GM12878 (cell line): ENCODE measurements around the gene HADH. TPM values are rescaled to one million over a fixed set of nuclear protein-coding genes. Genes with fewer than 3 reads are reported as not detected.

Source experiments
- ATAC-seq: fragments of 200-7000 bp; cut with Tn5 transposase; 3 replicates; pipeline ENCODE4 v1.9.1; 2020; ENCODE audit warnings: mild to moderate bottlenecking, moderate library complexity
- BruUV-seq: library from RNA; stranded (reverse); fragments of 400-500 nt; replicated peaks from 2 replicates; lab custom pipeline; 2021; lab: Mats Ljungman, UMichigan
- CTCF ChIA-PET: fragments of 300-600 bp; sonication (Branson Sonifier 250); formaldehyde crosslinking; extraction: SDS; loops from one replicate; lab custom pipeline; 2021; ENCODE audit warnings: inconsistent platforms; lab: Yijun Ruan, JAX
- POLR2A ChIA-PET: fragments of 350-600 bp; formaldehyde crosslinking; extraction: SDS; loops from one replicate; lab custom pipeline; 2021; ENCODE audit warnings: inconsistent platforms; lab: Charles Lee
- RAD21 ChIA-PET: fragments of 300-600 bp; sonication (Branson Sonifier 250); formaldehyde crosslinking; loops from one replicate; lab custom pipeline; 2023; ENCODE audit warnings: antibody characterized with exemption; ENCODE audit not compliant: unreplicated experiment; lab: Charles Lee
- SMC1A ChIA-PET: fragments of 300-600 bp; sonication (Branson Sonifier 250); formaldehyde crosslinking; loops from one replicate; lab custom pipeline; 2023; ENCODE audit not compliant: unreplicated experiment, uncharacterized antibody; lab: Charles Lee
- DNase-seq: peaks from one replicate; pipeline ENCODE4 v3.0.0-alpha.2; 2011; ENCODE audit warnings: low read depth, low spot score
- FAIRE-seq: peaks from 3 replicates; lab custom pipeline; 2011; peaks lifted over from hg19 to GRCh38; lab: Jason Lieb, UNC
- H2AFZ ChIP-seq: 2 replicates; pipeline ENCODE4 v1.6.0; 2011; ENCODE audit warnings: low read depth, low read length, control low read depth; ENCODE audit not compliant: control insufficient read depth
- H3K27ac ChIP-seq: 2 replicates; pipeline ENCODE4 v1.5.1; 2011; ENCODE audit warnings: control low read depth; ENCODE audit not compliant: control insufficient read depth, insufficient read depth
- H3K27me3 ChIP-seq, 2 experiments: replicated peaks in 1 of 2; 2 replicates each; pipeline versions ENCODE4 v1.6.0 to v1.6.1; 2011; ENCODE audit warnings: low read length in 1 of 2; ENCODE audit not compliant: control insufficient read depth in 2 of 2, insufficient read depth in 2 of 2
- H3K36me3 ChIP-seq, 2 experiments: 2 replicates each; pipeline ENCODE4 v1.5.1; 2011; ENCODE audit warnings: low read length in 1 of 2; ENCODE audit not compliant: control insufficient read depth in 2 of 2, insufficient read depth in 2 of 2
- H3K4me1 ChIP-seq: 2 replicates; pipeline ENCODE4 v1.6.1; 2011; ENCODE audit warnings: mild to moderate bottlenecking, low read length, moderate library complexity, mixed read lengths; ENCODE audit not compliant: control insufficient read depth, insufficient read depth
- H3K4me2 ChIP-seq: 2 replicates; pipeline ENCODE4 v1.6.0; 2011; ENCODE audit warnings: control low read depth; ENCODE audit not compliant: control insufficient read depth, insufficient read depth
- H3K4me3 ChIP-seq: fragments of 200-600 bp; sonication (generic); 2 replicates; pipeline ENCODE4 v1.5.1; 2016
- H3K79me2 ChIP-seq: 2 replicates; pipeline ENCODE4 v1.6.0; 2011; ENCODE audit warnings: low read length; ENCODE audit not compliant: control insufficient read depth, insufficient read depth
- H3K9ac ChIP-seq: 2 replicates; pipeline ENCODE4 v1.8.0; 2011; ENCODE audit warnings: low read length, control low read depth, mixed read lengths; ENCODE audit not compliant: control insufficient read depth, insufficient read depth
- H3K9me3 ChIP-seq: replicated peaks from 3 replicates; pipeline ENCODE4 v1.5.1; 2011; ENCODE audit warnings: mild to moderate bottlenecking, low read length; ENCODE audit not compliant: control insufficient read depth, insufficient read depth
- H4K20me1 ChIP-seq: 2 replicates; pipeline ENCODE4 v1.6.0; 2011; ENCODE audit not compliant: control insufficient read depth, insufficient read depth
- CEBPZ ChIP-seq: fragments of 150-350 bp; IDR thresholded peaks from 2 replicates; pipeline ENCODE4 v1.6.1; 2016; ENCODE audit warnings: low read depth, low read length
- IRF5 ChIP-seq: fragments of 450-650 bp; IDR thresholded peaks from 2 replicates; pipeline ENCODE4 v1.6.1; 2017; ENCODE audit warnings: borderline replicate concordance
- KDM1A ChIP-seq: fragments of 200-600 bp; sonication (generic); IDR thresholded peaks from 2 replicates; pipeline ENCODE4 v1.6.1; 2016; ENCODE audit warnings: borderline replicate concordance
- PML ChIP-seq: IDR thresholded peaks from 2 replicates; pipeline ENCODE4 v1.6.1; 2012; ENCODE audit warnings: low read length, inconsistent platforms
- SKIL ChIP-seq: fragments of 450-650 bp; IDR thresholded peaks from 2 replicates; pipeline ENCODE4 v1.6.1; 2017; ENCODE audit warnings: mild to moderate bottlenecking, low read depth, inconsistent platforms; ENCODE audit not compliant: poor library complexity, severe bottlenecking
- SPI1 ChIP-seq: IDR thresholded peaks from 2 replicates; pipeline ENCODE4 v1.6.1; 2011; ENCODE audit warnings: low read depth, mild to moderate bottlenecking, low read length, moderate library complexity, borderline replicate concordance; ENCODE audit not compliant: insufficient read depth
- STAT1 ChIP-seq: fragments of 450-650 bp; conservative IDR thresholded peaks from 2 replicates; pipeline ENCODE4 v1.6.1; 2014; ENCODE audit warnings: antibody characterized with exemption, mild to moderate bottlenecking
- WGBS: methylation state at CpG from one replicate; pipeline ENCODE4 v1.1.6; 2016; ENCODE audit warnings: low lambda C conversion rate; ENCODE audit not compliant: insufficient replicate concordance, insufficient coverage; ENCODE audit errors: missing lambda C conversion rate; 5-methylcytosine and 5-hydroxymethylcytosine counted together
- in situ Hi-C: fragments of 300-500 bp; cut with MboI; formaldehyde crosslinking; loops from 9 replicates; pipeline ENCODE4 v1.14.3; 2018; ENCODE audit warnings: mixed read lengths
- intact Hi-C: fragments of 100-400 bp; cut with micrococcal nuclease; formaldehyde crosslinking; loops from one replicate; pipeline ENCODE4 v1.14.2; 2022; ENCODE audit not compliant: unreplicated experiment
- polyA plus RNA-seq, 11 experiments: library from polyadenylated mRNA; depleted of rRNA in 4 of 11; unstranded in 6 of 11; stranded (reverse) in 5 of 11; fragments of >200 nt; fragmentation: Nextera tagmentation in 4 of 11; fragmentation: Illumina TruSeq in 1 of 11; extraction: Ambion mirVana in 4 of 11; extraction: Trizol in 1 of 11; gene quantifications; 1 replicate in 1 of 11; 2 replicates in 10 of 11; pipeline versions ENCODE4 v1.2.1 to v1.2.3, GENCODE V29; 2011 to 2016; ENCODE audit warnings: inconsistent platforms in 2 of 11, missing spikeins in 2 of 11, low read depth in 1 of 11
- total RNA-seq, 4 experiments: library from RNA; depleted of rRNA in 3 of 4; stranded (reverse); fragments of >200 nt in 3 of 4; fragmentation: Illumina TruSeq in 1 of 4; extraction: Trizol in 1 of 4; gene quantifications; 2 replicates each; pipeline versions ENCODE4 v1.2.1 to v1.2.3, GENCODE V29; 2013 to 2021

HADH gene
- total and polyA plus RNA-seq, 10 of the 15 experiments (the other 5 are each of a cell fraction or from before 2014, with no cell fraction given), result 20.3 to 97.9 (median 76.6) TPM

- TF ChIP-seq PML (no peak), CEBPZ (no peak), KDM1A (no peak), SPI1 (no peak), SKIL (no peak), STAT1 (no peak), IRF5 (no peak)
- intact Hi-C loops, result no loop called here
These were observed 91.6 kb downstream of the HADH start for GRCh38 chr4:108081256-108081655.

More at GRCh38 chr4:108081256-108081655, 91.6 kb downstream of the HADH start:
- Histone ChIP-seq H4K20me1 (no peaks in the 10 kb centered on the region), H3K36me3 (no peaks in the 10 kb centered on the region), H3K27me3 (no peaks in the 10 kb centered on the region; a peak in 1 of 4 replicates), H2AFZ (no peak overlapping the region), H3K9me3 (no peaks in the 10 kb centered on the region), H3K9ac (no peak overlapping the region), H3K79me2 (no peaks in the 10 kb centered on the region), H3K27ac (no peak overlapping the region), H3K4me3 (no peak overlapping the region), H3K4me2 (no peak overlapping the region), H3K4me1 (no peaks in the 10 kb centered on the region)
- in situ Hi-C loops, result no loop called here
- ChIA-PET SMC1A (no interaction called here), POLR2A (no interaction called here), CTCF (no interaction called here), RAD21 (interaction anchor here (1.2 kb wide), 1 partner anchor 77 kb away, joined by 3 read pairs; no protein-coding TSS in a partner anchor)
- no peak for ATAC-seq
- FAIRE-seq, result no peak
- WGBS, result 67% methylated on average over 16 of the region's 16 CpGs
- no peak for DNase-seq
- no TSS peak for BruUV-seq

Other genes starting within 250 kb of the HADH start
- 0.28 TPM in 1 of 2 replicates, not detected in the other for gene SGMS2, start 165.0 kb upstream of the HADH start, total RNA-seq (2014; rRNA removed)
- under 0.01 TPM in 1 of 2 replicates, not detected in the other for gene SGMS2, start 165.0 kb upstream of the HADH start, total RNA-seq (2014; rRNA removed; fragmentation: Illumina TruSeq; extraction: Trizol)
- 0.19 and 0.23 TPM in 2 replicates for gene SGMS2, start 165.0 kb upstream of the HADH start, total RNA-seq (2021)
- 3.2 and 5.0 TPM in 2 replicates for gene SGMS2, start 165.0 kb upstream of the HADH start, polyA plus RNA-seq (2011; rRNA removed)
- gene SGMS2, start 165.0 kb upstream of the HADH start, polyA plus RNA-seq (2014; fragmentation: Illumina TruSeq; extraction: Trizol), result 0.10 TPM in 1 of 2 replicates, not detected in the other
- under 1 TPM in 1 of 2 experiments, not detected in 1; 0.11 TPM for gene SGMS2, start 165.0 kb upstream of the HADH start, polyA plus RNA-seq (2014; fragmentation: Nextera tagmentation; extraction: Ambion mirVana)
- gene SGMS2, start 165.0 kb upstream of the HADH start, polyA plus RNA-seq (2014; rRNA removed), result 0.01 TPM in 1 of 2 replicates, not detected in the other
- gene SGMS2, start 165.0 kb upstream of the HADH start, polyA plus RNA-seq (2016; fragmentation: Nextera tagmentation; extraction: Ambion mirVana), result not detected
- 3.4 and 3.9 TPM in 2 replicates for gene CYP2U1, start 58.3 kb upstream of the HADH start, total RNA-seq (2014; rRNA removed)
- 3.2 and 3.6 TPM in 2 replicates for gene CYP2U1, start 58.3 kb upstream of the HADH start, total RNA-seq (2014; rRNA removed; fragmentation: Illumina TruSeq; extraction: Trizol)
- gene CYP2U1, start 58.3 kb upstream of the HADH start, total RNA-seq (2021), result 3.1 and 3.2 TPM in 2 replicates
- gene CYP2U1, start 58.3 kb upstream of the HADH start, polyA plus RNA-seq (2011; rRNA removed), result 0.35 and 0.41 TPM in 2 replicates
- 2.8 and 3.8 TPM in 2 replicates for gene CYP2U1, start 58.3 kb upstream of the HADH start, polyA plus RNA-seq (2014; fragmentation: Illumina TruSeq; extraction: Trizol)
- gene CYP2U1, start 58.3 kb upstream of the HADH start, polyA plus RNA-seq (2014; fragmentation: Nextera tagmentation; extraction: Ambion mirVana), result 1 to 10 TPM; 1.3 to 1.4 TPM
- gene CYP2U1, start 58.3 kb upstream of the HADH start, polyA plus RNA-seq (2014; rRNA removed), result 1.7 and 2.4 TPM in 2 replicates
- 1 to 10 TPM; 3.0 to 3.2 TPM for gene CYP2U1, start 58.3 kb upstream of the HADH start, polyA plus RNA-seq (2016; fragmentation: Nextera tagmentation; extraction: Ambion mirVana)
- 22.7 and 23.9 TPM in 2 replicates for gene LEF1, start 179.0 kb downstream of the HADH start, total RNA-seq (2014; rRNA removed)
- gene LEF1, start 179.0 kb downstream of the HADH start, total RNA-seq (2014; rRNA removed; fragmentation: Illumina TruSeq; extraction: Trizol), result 24.3 and 24.5 TPM in 2 replicates
- gene LEF1, start 179.0 kb downstream of the HADH start, total RNA-seq (2021), result 18.0 and 18.4 TPM in 2 replicates
- gene LEF1, start 179.0 kb downstream of the HADH start, polyA plus RNA-seq (2011; rRNA removed), result 10.4 and 12.7 TPM in 2 replicates
- gene LEF1, start 179.0 kb downstream of the HADH start, polyA plus RNA-seq (2014; fragmentation: Illumina TruSeq; extraction: Trizol), result 38.1 and 53.6 TPM in 2 replicates
- gene LEF1, start 179.0 kb downstream of the HADH start, polyA plus RNA-seq (2014; fragmentation: Nextera tagmentation; extraction: Ambion mirVana), result 10 to 100 TPM; 10.2 to 10.5 TPM
- 14.9 and 20.5 TPM in 2 replicates for gene LEF1, start 179.0 kb downstream of the HADH start, polyA plus RNA-seq (2014; rRNA removed)
- 10 to 100 TPM; 16.7 to 23.5 TPM for gene LEF1, start 179.0 kb downstream of the HADH start, polyA plus RNA-seq (2016; fragmentation: Nextera tagmentation; extraction: Ambion mirVana)